GM23248 (cell line): ENCODE measurements around the gene PIK3R5.

Experiments used
- EZH2 ChIP-seq: fragments of 200-600 bp; sonication (generic); IDR thresholded peaks from 2 replicates; pipeline ENCODE4 v1.6.1; 2018; ENCODE audit warnings: antibody characterized with exemption, mild to moderate bottlenecking; ENCODE audit not compliant: insufficient read depth, poor library complexity, severe bottlenecking
- EZH2phosphoT487 ChIP-seq: fragments of 200-600 bp; sonication (generic); IDR thresholded peaks from 2 replicates; pipeline ENCODE4 v1.6.1; 2018; ENCODE audit warnings: antibody characterized with exemption, moderate library complexity, mild to moderate bottlenecking, low read depth; ENCODE audit not compliant: insufficient read depth

GRCh38 chr17:8898126-8898525 lies 67.4 kb downstream of the PIK3R5 start:
- TF ChIP-seq EZH2phosphoT487 (no peak), EZH2 (no peak)
